ENCODE results near the gene SDR39U1.

The SDR39U1 gene

DNA sequence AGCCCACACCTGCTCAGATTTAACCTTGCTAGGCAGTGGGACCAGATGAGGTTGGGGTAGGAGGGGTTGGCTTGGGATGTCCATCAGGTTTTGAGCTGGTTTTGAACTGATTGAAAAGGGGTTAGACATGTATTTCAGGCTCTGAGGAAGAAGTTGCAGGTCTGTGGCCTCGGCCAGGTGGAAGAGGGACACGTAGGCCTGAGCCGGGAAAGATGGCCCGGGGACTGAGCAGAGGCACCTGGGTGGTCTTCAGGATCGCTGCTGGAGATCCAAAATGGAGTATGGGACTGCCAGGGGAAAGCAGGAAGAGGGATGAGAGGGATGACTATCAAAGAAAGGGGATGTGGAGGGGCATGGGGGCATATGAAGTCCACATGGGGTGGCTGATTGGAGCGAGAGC, 36.2 kb downstream of the SDR39U1 start:
- Histone ChIP-seq H3K36me3 (peaks cover 5 to 36% (median 29%) of the 10 kb centered on the region in 3 donors), H3K4me1 (peaks cover 0 to 6% (median under 1%) of the 10 kb centered on the region in 4 donors), H3K9me3 (no peaks in the 10 kb centered on the region), H3K27me3 (no peaks in the 10 kb centered on the region), H3K4me3 (no peak overlapping the region), H3K27ac (no peak overlapping the region)
- intact Hi-C loops (cut with DNase I; ENCODE audit: low total_unique reads) = no loop called here
- TF ChIP-seq CTCF (IDR thresholded peaks at IDR 0.05) = no peak
- DNase-seq = no peak

DNA sequence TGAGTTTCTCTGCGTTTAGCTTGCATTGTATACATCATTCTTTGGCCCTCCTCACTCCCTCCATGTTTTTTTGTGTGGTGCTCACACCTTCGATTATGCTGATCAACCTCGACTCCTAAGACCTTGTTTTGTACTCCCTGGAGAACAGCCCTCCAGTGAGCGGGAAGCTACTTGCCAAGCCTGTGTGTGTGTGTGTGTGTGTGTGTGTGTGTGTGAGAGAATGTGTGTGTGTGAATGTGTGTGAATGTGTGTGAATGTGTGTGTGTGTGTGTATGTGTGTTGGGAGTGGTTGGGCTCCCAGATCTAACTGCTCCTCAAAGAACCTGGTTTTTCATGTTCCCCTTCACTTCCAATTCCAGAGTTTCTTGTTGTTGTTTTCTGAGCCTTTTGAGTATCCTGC, 37.8 kb downstream of the SDR39U1 start:
- intact Hi-C loops (cut with DNase I; ENCODE audit: low total_unique reads) = no loop called here
- DNase-seq = no peak
- Histone ChIP-seq H3K4me1 (peaks cover 0 to 20% (median 9%) of the 10 kb centered on the region in 4 donors), H3K27ac (no peak overlapping the region), H3K4me3 (no peak overlapping the region), H3K27me3 (no peaks in the 10 kb centered on the region), H3K9me3 (no peaks in the 10 kb centered on the region), H3K36me3 (peaks cover 5 to 23% (median 19%) of the 10 kb centered on the region in 3 donors)
- no peak for TF ChIP-seq CTCF (IDR thresholded peaks at IDR 0.05)

DNA sequence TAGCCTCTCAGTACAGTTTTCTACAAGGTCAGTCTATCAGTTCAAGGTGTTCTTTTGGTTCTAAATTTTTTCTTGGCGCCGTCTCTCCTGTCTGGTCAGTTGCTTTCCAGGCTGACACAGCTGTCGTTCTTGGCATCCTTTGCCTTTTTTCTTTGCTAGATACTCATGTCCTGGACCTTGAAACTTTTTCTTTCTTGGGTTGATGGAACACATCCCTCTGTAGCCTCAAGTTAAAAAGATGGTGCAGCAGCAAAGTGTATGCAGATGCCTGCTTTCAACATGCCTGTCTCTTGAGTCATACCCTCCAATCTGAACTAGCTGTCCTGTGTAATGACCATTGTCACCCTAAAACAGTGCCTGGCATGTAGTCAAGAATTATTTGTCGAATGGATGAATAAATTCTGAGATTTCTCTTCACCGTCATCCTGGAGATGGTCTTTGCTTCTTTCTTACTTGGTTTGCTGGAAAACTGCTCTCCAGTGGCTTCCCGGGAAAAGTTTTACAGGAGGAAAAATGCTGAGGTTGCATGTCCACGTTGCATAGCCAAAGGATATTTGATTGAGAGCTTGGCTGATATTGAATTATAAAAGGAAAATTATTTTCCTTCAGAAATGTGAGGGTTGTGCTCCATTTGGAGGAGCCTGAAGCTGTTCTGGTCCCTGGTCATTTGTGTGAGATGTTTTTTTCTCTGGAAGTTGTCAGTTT, 39.1 kb downstream of the SDR39U1 start:
- DNase-seq = no peak
- H3K9me3 ChIP-seq = no peaks in the 10 kb centered on the region
- H3K36me3 ChIP-seq = peaks cover 5 to 9% (median 7%) of the 10 kb centered on the region in 3 donors
- H3K27ac ChIP-seq = no peak overlapping the region
- intact Hi-C loops (cut with DNase I; ENCODE audit: low total_unique reads) = no loop called here
- H3K4me3 ChIP-seq = no peak overlapping the region
- H3K27me3 ChIP-seq = no peaks in the 10 kb centered on the region
- no peak for TF ChIP-seq CTCF (IDR thresholded peaks at IDR 0.05)
- peaks cover 0 to 33% (median 20%) of the 10 kb centered on the region in 4 donors for H3K4me1 ChIP-seq

- no peak for TF ChIP-seq CTCF (IDR thresholded peaks at IDR 0.05)
- no peaks in the 10 kb centered on the region for H3K36me3 ChIP-seq
- no peak for DNase-seq
- no peak overlapping the region for H3K4me3 ChIP-seq
- H3K9me3 ChIP-seq = no peaks in the 10 kb centered on the region
- H3K27me3 ChIP-seq = no peaks in the 10 kb centered on the region
- intact Hi-C loops (cut with DNase I; ENCODE audit: low total_unique reads) = no loop called here
- H3K27ac ChIP-seq = no peak overlapping the region
- peaks cover 0 to 38% (median 25%) of the 10 kb centered on the region in 4 donors for H3K4me1 ChIP-seq
Measured at GRCh38 chr14:24401810-24402702, 40.5 kb downstream of the SDR39U1 start.

DNA sequence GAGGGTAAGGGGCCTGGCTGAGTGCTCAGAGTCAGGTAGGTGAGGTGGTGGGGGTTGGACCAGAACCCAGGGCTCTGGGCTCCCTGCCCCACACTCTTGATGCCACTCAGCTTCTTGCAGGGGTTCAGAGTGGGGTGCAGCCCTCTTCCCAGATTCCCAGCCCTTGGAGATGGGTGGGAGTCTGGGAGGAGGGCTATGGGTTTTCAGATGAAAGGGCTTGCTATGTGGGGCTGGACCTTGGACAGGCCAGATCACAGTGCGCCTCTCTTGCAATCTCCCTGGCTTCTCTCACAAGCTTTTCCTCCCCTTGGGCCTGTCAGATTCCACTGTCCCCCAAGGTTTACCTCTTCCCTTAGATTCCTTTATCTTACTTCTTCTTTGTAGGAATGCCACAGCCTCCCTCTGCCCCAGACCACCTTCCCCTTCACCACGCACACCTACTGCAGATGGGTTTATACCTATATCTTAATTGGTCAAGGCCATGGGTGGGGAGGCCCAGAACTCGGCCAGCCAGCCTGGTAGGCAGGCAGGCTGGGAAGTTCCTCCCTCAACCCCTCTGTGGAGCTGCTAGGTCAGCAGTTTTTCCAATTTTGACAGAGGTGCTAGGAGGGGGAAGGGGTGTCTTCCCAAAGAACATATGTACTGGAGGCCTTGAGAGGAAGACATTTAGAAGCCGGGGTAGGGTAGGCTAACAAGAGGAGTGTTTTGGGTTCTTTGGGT, 42.4 kb downstream of the SDR39U1 start:
- H3K4me1 ChIP-seq = peaks cover 0 to 38% (median 25%) of the 10 kb centered on the region in 4 donors
- peak in 1 of 2 donors; percentile 39 for DNase-seq
- H3K27me3 ChIP-seq = no peaks in the 10 kb centered on the region
- peak overlapping the region; percentile 71 to 75 for H3K4me3 ChIP-seq
- no peaks in the 10 kb centered on the region for H3K36me3 ChIP-seq
- intact Hi-C loops (cut with DNase I; ENCODE audit: low total_unique reads) = no loop called here
- H3K9me3 ChIP-seq = no peaks in the 10 kb centered on the region
- TF ChIP-seq CTCF (IDR thresholded peaks at IDR 0.05) = no peak
- peak overlapping the region; percentile 66 to 74 for H3K27ac ChIP-seq

Measured in tibial artery (tissue), 4 donors.